GM23338 (cell line): ENCODE measurements around the gene HLA-F.

Source experiments
- NANOG ChIP-seq: IDR thresholded peaks from 2 replicates; pipeline ENCODE4 v1.6.1; 2016; ENCODE audit warnings: antibody characterized with exemption, borderline replicate concordance
- ZNF114 ChIP-seq: fragments of 250-450 bp; sonication (Bioruptor Pico); IDR thresholded peaks from 2 replicates; pipeline ENCODE4 v1.5.0; 2020; ENCODE audit warnings: mild to moderate bottlenecking, moderate library complexity

DNA sequence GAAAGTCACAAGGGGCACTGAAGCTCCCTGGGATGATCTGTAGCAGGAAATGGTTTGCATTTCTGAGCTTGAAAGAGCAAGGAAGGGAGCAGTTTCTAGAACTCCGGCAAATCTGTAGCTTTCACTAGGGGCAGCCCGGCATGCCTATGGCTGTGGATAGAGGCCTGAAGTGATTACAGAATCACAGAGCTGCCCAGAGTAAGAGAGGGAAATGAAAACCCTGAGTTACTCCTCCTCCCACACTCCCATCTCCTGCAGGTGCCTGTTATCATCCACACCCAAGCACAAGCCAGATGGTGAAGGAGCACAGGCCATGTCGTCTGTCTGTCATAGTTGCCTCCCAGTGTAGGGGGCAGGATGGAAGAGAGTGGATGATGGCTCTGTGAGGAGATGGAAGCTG, 37.1 kb downstream of the HLA-F start:
- TF ChIP-seq ZNF114 (no peak), NANOG (no peak)
